GDM1 (cell line): ENCODE data around the gene ABHD2.
A peak's percentile ranks its signal among the peaks of the same experiment; 100 is the strongest.
"Not testable (repeated sequence)": the region's sequence is repeated elsewhere in the genome, so short reads cannot be mapped to it uniquely, and the experiment has no call there.

Experiments
- DNase-seq: peaks from one replicate; lab custom pipeline; 2025; lab: John Stamatoyannopoulos, UW

ABHD2 gene

DNA sequence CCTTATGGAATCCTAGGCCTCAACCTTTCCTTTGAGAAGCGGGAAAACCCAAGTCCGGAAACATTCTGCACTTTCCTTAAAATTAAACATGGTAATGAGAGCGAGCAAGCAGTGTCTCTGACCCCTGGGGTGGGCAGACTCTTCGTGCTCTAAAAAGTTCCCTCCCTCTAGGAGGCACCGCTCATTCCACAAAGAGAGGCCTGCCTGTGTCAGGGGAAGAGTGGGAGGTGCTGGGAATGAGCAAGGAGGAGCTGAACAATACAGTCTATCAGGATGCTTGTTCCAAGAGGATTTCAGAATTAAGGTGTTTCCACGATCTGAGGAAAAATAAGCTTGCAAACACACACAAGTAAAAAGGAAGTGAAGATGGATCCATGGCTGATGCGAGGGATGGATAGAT lies 139.2 kb downstream of the ABHD2 start:
- DNase-seq = no peak

DNA sequence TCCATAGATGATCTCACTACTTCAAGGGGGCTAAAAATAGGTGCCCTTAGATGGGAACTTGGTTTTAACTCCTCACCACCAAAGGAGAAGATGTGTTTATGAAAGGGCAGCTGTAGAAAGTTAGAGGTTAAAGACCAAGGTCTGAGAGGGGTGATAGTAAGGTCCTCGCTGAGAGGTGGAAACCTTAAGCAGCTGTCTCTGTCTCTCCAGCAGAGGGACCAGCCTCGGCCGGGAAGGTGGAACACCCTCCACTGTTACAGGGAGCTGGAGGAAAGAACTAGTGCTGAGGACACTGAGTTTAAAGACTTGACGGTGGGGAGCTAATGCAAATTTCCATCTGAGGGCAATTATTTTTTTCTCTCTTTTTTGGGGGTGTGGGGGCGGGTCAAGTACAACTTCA lies 142.0 kb downstream of the ABHD2 start:
- no peak for DNase-seq

DNA sequence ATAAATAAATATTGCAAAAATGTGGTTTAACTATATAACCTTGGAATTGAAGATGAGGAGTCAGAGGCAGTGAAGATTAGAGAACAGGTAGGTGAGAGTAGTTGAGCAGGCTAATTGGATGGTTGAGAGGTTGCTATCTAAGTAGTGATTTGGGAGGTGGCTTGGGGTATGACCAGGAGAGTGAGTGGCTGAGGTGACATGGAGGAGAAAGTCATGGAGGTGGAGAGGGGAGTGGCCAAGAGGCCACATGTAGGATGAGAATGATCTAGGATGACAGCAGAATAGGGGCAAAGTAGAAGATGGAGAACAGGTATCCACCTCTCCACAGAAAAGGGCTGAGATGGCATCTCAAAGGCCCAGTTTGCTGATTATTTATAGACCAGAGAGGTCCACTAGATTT lies 143.6 kb downstream of the ABHD2 start:
- DNase-seq = no peak

DNA sequence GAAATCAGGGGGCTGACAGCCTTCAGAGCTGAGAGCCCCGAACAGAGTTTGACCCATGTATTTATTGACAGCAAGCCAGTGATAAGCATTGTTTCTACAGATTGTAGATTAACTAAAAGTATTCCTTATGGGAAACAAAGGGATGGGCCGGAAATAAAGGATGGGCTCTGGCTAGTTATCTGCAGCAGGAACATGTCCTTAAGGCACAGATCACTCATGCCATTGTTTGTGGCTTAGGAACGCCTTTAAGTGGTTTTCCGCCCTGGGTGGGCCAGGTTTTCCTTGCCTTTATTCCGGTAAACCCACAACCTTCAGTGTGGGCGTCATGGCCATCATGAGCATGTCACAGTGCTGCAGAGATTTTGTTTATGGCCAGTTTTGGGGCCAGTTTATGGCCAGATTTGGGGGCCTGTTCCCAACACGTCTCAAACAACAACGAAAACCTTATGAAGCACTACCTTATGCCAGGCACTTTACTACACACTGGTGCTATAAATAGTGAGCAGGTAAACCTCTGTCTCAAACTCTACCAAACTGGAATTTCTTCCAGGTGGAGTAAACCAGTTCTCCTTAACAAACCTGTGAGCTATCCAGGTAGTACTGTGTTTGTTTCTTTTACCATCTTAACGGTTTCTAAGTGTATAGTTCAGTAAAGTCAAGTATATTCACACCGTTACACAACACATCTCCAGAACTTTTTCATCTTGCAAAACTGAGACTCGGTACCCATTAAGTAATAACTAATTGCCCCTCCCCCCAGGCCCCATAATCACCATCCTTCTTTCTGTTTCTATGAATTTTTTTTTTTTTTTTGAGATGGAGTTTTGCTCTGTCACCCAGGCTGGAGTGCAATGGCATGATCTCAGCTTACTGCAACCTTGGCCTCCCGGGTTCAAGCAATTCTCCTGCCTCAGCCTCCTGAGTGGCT lies 151.9 kb downstream of the ABHD2 start:
- not testable (repeated sequence) for DNase-seq

DNA sequence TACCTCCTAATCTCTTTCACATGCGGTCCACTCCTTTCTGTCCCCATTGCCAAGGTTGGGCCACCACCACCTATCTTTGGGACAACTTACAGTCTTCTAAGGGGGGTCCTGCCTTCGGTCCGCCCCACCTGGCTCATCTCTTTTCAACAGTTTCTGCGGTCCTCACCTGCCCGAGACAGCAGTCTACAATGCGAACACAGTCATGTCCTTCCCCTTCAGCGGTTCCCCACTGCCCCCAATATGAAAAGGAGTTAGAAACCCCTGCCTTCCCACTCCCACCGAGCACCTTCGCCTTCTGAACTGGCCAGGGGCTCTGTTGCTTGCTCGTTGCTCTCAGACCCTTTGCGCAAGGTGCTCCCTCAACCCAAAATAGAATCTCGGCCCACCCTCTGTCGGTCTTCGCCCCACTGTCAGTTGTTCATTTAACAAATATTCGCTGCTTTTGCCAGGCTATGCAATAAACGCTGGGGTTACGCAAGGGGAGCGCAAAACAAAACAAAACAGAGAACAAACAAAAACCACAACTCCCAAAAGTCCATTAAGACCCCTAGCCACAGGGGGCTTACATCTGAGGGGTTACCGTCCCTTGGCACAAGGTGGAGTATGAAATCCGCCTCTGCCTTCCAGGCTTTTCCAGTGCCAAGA lies 154.9 kb downstream of the ABHD2 start:
- no peak for DNase-seq

DNA sequence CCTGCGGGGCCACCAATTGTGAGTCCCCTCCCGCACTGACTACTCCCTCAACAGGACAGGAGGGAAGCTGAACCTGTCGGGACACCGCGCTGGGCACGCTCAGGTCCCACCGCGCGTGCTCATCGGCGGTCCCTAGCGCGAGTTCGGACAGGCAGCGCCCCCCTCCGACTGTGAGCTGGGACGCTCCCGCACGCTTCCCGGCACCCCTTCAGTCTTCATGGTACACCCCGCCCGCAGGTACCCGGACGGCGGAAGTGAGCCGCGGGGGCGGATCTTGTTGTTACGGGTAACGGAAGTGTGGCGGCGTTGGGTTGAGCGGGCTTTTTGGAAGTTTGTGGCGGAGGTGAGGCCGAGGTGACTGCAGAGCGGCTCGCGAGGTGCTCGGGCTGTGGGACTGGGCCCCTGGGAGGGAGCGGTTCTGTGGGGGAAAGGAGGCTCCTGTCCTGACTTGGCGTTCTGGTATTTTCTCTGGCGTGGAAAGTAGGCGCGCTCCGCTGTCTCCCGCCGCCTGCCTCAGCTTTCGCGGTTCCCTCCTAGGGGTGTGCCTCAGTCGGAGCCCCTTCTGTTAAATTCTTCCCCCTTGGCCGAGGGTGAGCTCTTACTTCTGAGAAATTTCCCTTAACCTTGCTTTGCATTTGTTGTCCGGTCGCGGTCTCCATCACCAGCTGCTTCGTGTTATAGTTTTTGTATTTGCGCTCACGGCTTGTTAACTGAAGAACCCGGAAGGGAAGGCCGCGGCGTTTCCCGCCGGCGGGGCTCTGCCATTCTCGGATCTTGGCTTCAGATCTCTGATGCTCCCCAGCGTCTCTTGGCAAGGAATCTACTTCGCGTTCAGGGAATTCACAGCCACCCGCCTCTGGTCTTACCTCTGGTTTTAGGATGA lies 155.7 kb downstream of the ABHD2 start, which contains the start of gene FANCI:
TSS of gene FANCI (plus strand) at position 289 of the 883 bp plus-strand sequence. CDS start 3,669 bp downstream, outside the sequence.
- peak; percentile 91 for DNase-seq

DNA sequence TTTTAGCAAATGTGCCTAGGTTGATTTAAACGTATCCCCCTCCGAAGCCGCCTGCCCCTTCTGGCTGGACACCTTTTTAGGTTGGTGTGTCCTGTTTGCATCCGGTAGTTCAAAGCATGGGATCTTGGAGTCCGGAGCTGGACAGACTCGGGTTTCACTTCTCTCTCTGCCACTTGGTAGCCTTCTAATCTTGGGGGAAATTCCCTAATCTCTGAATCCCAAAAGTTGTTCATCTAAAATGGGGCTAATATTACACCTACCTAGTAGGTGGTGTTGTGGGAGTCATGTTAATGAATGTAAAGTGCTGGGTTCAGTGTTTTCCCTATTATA lies 156.3 kb downstream of the ABHD2 start:
- no peak for DNase-seq

DNA sequence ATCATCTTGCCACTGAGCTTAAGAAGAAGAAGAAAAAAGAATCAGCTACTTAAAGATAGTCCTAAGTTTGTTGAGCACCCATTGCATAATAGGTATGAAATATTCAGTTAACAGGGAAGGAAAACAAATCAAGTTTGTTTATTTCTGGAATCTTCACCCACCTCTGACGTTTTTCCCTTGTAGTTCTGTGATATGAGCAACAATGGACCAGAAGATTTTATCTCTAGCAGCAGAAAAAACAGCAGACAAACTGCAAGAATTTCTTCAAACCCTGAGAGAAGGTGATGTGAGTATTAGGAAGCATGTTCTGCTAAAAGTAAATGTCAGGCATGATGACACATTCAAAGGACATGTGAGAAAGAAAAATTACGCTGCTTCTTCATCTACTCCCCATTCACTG lies 159.2 kb downstream of the ABHD2 start:
- DNase-seq = no peak

DNA sequence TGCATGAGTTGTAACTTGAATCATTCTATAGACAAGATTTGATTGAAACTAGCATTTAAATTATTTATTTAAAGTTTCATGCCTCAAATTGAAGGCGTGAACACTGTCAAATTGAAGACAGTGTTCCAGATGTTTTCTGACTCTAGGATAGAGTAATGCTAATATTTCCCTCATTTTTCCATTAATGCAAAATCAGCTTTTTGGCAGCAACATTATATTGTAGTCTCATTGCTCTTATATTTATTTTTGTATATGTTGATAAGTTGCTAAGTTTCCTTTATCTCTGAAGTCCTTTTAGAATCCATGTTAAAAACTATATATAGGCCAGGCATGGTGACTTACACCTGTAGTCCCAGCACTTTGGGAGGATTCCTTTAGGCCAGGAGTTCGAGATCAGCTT lies 160.3 kb downstream of the ABHD2 start:
- no peak for DNase-seq

DNA sequence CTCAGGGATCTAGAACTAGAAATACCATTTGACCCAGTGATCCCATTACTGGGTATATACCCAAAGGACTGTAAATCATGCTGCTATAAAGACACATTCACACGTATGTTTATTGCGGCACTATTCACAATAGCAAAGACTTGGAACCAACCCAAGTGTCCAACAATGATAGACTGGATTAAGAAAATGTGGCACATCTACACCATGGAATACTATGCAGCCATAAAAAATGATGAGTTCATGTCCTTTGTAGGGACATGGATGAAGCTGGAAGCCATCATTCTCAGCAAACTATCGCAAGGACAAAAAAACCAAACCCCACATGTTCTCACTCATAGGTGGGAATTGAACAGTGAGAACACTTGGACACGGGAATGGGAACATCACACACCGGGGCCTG lies 161.9 kb downstream of the ABHD2 start:
- not testable (repeated sequence) for DNase-seq
